T-helper 1 cell treated with Interleukin-12 subunit alpha and Interleukin-12 subunit beta and Interleukin-4 antibody, amounts not matched to agents 30 ng/mL and 1 ng/mL, for 36 hours (primary cell): ENCODE data around the gene UTP14C. TPM values are rescaled to one million over a fixed set of nuclear protein-coding genes. Genes with fewer than 3 reads are reported as not detected.
"Not testable (repeated sequence)": the region's sequence is repeated elsewhere in the genome, so short reads cannot be mapped to it uniquely, and the experiment has no call there.

ENCODE experiments used
- intact Hi-C: fragments of 100-400 bp; cut with micrococcal nuclease; formaldehyde crosslinking; loops from one replicate; pipeline ENCODE4 v1.15.1; 2024
- total RNA-seq: library from RNA; stranded (reverse); gene quantifications from 2 replicates; pipeline ENCODE4 v1.2.3, GENCODE V29; 2022

The UTP14C gene
- total RNA-seq, 1 donor from 2014 or later, result 14.4 TPM

DNA sequence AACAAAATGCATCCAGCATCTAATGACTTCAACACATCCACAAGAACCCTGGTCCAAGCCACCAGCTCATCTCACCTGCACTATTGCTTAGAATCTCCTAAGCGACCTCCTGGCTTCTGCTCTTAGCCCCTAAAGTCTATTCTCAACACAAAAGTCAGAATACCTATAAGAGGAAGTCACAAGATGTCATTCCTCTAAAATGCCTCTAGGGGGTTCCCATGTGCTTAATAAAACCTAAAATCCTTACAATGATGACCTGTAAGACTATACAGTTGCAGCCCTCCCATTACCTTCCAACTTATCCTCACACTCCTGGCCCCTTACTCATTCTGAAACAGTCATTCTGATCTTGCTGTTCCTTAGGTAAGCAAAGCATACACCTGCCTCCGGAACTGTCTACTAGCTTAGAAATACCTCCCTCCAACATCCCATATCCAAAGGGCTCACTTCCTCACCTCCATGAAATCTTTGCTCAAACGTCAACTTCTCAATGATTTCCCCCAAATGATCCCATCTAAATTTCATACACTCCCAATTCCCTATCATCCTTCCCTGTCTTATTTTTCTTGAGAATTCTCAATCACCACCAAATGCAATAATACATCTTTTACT, 23.3 kb upstream of the UTP14C start:
- intact Hi-C loops, result loop anchor here (1.0 to 2.0 kb wide), 5 partner anchors 11 to 449 kb away; partner anchors contain the start of genes ALG11 and VPS36

DNA sequence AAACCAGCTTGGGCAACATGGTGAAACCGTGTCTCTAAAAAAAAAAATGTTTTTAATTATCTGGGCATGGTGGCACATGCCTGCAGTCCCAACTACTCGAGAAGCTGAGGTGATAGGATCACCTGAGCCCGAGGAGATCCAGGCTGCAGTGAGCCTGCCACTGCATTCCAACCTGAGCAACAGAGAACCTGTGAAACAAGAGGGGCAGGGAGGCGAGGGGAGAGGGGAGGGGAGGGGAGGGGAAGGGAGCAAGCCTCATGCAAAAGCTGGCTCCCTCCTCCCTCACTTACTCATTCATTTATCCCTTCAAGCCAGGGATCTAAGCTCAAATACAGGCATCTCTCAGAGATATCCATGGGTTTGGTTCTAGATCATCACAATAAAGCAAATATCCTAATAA, 22.1 kb upstream of the UTP14C start:
- intact Hi-C loops, result no loop called here

DNA sequence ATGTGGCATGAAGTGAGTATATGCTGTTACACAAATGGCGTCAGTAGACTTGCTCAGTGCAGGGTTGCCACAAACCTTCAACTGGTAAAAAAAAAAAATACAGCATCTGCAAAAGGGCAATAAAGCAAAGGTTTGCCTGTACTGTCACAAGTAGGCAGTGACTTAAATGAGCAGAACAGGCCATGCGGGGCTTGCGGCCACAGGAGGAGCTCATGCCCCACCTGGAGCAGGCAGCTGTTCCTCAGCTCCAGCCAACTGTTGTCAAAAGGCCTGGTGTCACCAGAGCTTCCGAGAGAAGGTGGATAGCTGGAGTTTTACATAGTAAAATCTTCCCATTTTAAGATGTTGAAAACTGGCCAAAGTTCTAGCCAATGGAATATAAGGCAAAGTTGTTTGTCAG, 20.9 kb upstream of the UTP14C start:
- intact Hi-C loops, result no loop called here

DNA sequence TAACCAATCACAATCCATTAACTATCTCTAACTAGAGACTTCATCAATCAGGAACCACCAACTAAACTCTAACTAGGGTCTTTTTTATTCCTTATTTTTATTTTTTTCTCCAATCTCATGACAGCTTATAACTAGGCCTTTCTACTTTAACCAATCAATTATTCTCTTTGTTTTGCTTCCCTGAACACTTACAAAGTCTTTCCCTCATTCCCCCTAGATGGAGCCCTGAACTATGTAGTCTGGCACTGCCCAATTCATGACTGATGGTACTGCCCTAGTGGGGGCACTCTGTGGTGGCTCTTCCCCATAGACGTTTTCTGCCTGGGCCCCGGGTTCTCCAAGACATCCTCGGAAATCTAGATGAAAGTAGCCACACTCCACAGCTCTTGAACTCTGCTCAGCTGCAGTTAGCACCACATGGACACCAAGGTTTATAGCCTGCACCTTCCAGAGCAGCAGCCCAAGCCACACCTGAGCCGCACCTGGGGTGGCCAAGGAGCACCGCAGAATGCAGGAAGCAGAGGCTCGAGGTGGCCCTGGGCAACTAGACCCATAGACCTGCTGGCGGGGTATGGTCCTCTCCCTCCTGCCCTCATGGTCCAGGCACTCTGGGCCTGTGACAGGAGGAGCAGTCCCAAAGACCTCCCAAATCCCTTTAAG, 19.9 kb upstream of the UTP14C start:
- intact Hi-C loops, result no loop called here

DNA sequence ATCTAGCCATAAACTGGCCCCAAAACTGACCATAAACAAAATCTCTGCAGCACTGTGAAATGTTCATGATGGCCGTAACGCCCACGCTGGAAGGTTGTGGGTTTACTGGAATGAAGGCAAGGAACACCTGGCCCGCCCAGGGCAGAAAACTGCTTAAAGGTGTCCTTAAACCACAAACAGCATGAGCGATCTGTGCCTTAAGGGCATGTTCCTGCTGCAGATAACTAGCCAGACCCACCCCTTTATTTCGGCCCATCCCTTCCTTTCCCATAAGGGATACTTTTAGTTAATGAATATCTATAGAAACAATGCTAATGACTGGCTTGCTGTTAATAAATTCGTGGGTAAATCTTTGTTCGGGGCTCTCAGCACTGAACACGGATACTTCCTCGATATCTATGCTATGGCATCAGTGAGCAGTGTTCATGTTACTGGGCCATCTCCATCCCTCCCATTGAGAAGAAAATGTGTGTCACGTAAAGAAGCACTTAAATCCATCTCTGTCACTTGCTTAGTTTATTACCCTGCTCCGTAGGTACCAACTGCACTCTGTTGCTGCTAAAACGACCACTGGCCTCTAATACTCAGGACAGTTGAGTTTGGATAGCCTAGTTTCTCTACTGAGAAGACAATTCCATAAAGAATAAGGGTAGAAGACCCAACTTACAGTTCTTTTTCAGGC, 18.5 kb upstream of the UTP14C start:
- intact Hi-C loops, result no loop called here

DNA sequence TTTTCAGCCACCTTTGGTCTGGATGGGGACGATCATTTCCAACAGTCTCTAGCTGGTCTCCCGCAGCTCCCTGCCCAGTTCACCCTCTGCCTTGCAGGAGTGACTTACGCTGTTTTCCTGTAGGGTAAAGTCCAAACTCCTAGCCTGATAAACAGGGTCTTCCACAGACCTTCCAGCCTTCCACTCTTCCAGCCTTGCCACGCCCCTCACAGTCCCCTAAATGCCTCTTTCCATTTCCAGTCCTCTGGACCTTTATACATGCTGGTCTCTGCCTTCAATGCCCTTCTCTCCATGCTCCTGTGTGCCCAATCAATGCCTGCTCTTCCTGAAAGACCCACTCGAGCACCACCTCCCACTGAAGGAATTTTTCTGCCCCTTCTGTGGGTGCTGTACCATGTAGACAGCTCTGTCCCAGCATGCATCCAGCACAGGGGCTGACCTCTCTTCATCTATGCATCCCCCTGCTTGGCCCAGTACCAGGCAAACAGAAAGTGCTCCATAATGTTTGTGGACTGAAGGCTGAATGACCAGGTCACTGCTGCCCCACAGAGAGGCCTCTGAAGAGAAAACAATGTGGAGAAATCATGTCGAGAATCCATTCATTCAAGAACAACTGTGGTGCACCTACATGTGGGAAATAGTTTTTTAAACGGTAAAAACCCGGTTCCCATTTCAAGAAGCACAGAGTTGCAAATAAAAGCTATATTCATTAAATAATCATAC, 17.8 kb upstream of the UTP14C start:
- intact Hi-C loops, result no loop called here

DNA sequence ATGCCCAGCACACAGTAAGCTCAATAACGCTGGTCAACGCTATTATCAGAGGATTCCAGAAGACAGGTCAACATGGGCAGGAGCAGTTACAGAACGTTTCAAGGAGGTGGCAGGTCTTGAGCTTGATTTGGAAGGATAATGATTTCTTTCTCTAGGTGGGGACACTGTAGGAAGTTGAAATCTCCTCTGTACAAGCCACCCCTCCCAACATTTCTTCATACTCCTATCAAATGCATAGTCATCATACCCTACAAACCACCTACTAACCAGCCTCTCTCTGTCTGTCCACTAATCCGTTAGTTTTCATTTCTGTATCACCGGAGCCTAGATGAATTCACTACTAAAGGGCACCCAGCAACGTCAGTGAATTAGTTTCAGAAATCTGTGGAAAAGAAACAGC, 14.5 kb upstream of the UTP14C start:
- intact Hi-C loops, result no loop called here

DNA sequence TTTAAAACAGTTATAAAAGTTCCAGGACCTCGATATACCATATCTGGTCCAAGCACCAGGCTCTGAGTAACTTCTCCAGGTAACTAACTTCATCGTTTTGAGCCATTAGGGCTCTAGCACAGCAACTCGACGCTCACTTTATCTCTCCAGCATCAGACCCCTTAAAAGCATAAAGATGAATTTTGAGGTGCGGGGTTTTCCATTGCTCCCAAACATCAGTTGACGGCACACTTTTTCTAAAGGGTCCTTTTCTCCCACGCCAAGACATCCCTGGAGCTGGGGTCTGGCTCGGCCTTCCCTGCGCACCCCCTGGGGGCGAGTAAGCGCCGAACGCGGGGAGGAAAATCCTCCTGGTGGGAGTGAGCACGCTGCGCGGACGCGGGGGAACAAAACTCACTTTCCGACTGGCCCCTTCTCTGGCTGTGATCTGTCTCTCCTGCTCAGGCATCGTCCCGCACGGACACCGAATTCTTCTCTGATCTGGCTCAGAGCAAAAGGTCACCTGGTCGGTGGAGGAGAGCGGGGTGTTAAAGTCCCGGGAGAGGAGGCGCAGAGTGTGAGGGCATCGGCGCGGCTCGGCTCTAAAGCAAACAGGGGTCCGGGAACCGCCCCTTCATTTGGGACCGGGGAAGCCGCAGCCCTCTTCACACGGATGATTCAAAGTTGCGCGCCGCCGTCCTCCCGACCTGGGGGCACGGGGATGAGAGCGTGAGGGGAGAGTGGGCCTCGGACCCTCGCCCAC, 13.4 kb upstream of the UTP14C start, which contains the start of gene ATP7B:
Gene ATP7B (minus strand): TSS at position 561 of the 742 bp plus-strand sequence. CDS start 113 bp downstream, at position 448.
- intact Hi-C loops, result no loop called here

DNA sequence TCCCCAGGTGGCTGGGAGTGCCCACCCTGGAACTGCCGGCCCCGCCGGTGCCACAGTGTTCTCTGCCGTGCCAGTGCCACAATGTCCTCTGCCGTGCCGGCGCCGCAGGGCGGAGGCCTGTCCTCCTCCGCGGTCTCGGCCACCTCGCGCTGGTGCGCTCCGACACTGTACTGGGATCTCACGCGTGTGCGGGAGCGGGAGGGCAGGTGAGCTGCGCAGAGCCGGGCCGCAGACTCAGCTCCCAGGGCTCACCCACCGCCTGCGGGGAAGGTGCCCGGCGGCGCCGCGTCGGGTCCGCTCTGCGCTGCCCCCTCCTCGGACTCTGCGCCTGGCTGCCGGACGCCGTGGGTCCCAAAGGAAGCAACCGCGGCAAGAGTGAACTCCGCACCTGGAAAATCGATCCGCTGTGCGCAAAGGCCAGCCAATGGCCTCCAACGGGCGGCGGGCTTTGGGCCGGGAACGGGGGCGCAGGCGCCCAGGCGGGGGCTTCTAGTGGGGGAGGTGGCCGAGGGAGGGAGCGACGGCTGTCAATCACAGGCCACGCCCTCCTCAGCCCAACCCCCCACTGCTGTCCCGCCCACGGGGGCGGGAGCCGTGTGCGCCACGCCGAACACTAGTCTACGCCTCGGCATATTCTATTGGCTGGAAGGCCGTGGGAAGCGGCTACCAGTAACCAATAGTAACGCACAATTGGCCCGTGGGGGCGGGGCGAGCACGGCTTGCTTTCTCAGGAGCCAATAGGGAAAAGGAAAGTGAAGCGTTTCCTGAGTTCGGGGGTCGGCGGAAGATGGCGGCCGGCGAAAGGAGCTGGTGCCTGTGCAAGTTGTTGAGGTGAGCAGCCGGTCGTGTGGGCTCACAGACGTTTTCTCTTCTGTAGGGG, 12.6 kb upstream of the UTP14C start, which contains the start of gene ALG11:
Gene ALG11 (plus strand): TSS at position 767 of the 880 bp plus-strand sequence. CDS start 21 bp downstream, at position 788.
- intact Hi-C loops, result loop anchor here (1.0 to 2.0 kb wide), 14 partner anchors 11 to 1645 kb away; partner anchors contain the start of genes CKAP2, INTS6, NEK3 and SUGT1

DNA sequence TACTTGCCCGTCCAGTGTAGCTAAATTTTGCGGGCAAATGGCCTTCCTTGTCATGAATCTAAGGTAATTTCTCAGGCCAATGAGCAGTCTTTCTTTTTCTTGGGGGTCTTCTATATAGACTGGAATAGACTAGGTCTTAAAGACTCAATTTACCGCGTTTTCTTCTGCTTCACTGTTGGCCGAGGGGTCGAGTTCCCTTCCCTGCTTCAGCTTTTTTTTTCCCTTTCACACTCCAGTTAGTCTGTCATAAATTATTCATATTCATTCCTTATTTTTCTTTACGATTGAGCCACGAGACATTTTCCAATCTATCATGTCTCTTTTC, 12.0 kb upstream of the UTP14C start:
- intact Hi-C loops, result loop anchor here (1.0 to 2.0 kb wide), 14 partner anchors 11 to 1646 kb away; partner anchors contain the start of genes CKAP2, INTS6, NEK3 and SUGT1

DNA sequence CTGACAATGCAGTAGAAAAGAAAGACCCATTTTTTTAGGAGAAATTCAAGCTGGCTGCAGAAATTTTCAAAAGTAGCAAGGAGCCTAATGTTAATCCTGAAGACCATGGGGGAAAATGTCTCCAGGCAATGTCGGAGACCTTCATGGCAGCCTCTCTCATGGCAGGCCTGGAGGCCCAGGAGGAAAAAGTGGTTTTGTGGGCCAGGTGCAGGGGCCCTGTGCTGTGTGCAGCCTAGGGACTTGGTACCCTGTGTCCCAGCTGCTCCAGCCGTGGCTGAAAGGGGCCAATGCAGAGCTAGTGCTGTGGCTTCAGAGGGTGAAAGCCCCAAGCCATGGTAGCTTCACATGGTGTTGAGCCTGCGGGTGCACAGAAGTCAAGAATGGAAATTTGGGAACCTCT, 8.2 kb upstream of the UTP14C start:
- intact Hi-C loops, result no loop called here

DNA sequence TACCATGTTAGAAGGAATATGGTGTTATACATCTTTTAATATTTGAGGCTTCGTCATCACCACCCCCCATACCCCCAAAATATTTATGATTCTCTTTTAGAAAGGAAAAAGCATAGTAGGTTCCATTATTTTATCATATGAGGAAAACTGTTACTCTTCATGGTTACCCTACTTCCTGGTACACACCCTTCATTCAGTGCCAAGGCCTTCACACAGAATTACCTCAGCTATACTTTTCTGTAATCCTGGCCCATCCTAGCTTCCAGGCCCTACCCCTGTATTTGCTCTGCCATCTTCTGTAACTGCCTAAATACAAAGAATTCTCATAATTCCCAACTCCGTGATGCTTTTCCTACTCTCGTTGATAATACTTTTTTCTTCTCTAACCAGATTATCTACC, 4.3 kb upstream of the UTP14C start:
- intact Hi-C loops, result no loop called here

DNA sequence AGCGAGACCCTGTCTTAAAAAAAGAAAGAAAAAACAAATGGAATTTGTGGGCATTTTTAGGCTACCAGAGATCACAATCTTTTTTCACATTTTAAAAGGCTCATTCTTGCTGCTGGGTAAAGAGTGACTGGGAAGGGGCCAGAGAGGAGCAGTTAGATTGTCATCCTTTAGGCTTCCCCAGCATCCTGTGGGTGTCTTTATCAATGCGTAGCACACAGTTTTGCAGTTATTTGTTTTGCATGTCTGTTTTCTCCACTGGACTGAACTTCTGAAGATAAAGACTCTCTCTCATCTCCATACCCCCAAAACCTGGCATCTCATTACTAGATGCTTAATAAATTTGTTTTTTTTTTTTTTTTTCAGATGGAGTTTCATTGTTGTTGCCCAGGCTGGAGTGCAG, 2.1 kb upstream of the UTP14C start:
- intact Hi-C loops, result no loop called here

DNA sequence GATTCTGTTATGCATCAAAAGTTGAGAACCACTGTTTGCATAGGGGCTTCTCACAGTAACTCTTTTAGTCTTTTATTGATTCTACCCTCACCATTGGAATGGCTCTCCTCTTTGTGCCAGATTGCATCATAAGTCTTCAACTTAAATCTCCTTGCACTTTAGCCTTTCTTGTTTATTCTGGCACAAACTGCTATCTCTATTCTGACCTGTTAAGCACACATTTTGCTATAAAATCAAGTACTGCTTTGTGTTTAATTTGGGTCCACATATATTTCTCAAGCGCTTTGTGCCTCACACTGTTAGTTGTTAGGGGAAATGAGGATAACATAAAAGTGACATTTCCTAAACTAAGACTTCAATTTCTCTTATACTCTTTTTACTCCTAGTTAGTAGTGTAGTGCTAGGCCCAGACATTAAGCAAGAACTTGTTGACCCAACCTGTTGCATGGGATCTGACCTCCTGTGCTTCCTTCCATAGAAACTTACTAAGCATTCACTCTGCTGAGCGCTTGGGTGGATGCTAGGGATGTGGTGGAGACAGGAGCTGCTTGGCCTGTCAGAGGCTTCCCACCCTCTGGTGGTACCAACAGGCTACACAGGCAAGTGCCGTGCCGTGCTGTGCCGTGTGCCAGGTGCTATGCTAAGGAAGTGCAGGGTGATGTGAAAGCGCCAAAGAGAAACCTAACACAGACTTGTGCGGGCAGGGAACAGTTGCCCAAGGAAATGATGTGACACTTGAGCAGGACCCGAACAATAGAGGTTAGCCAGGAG, 1.2 kb downstream of the UTP14C start:
- intact Hi-C loops, result no loop called here

DNA sequence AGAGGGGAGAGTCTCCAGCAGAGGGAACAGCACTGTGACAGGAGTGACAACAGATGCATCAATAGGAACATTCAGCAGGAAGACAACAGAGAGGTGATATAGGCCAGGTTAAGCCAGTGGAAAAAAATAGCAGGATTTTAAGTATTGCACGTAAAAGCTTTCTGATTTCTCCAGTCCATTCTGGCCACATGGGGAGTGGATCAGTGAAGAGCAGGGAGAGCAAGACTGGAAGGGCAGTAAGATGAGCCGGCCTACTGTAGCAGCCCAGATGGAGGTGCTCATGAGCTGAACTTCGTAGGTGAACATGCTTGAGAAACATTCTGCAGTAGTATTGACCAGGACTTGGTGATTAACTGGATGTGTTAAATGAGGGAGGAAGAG, 1.7 kb downstream of the UTP14C start:
- intact Hi-C loops, result no loop called here

DNA sequence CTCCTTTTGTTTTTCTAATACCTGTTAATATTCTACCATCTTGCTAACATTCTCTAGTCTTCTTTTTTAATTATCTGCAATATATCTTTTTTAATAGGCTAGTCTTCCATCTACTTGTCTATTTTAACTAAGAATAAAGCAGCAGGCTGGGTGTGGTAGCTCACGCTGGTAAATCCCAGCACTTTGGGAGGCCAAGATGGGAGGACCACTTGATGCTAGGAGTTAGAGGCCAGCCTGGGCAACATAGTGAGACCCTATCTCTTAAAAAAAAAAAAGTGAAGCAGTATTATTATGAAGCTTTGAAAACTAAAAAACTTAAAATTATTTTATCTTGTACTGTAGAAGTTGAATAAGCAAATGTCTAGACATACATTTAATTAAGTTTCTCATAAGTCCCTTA, 3.3 kb downstream of the UTP14C start:
- intact Hi-C loops, result no loop called here

DNA sequence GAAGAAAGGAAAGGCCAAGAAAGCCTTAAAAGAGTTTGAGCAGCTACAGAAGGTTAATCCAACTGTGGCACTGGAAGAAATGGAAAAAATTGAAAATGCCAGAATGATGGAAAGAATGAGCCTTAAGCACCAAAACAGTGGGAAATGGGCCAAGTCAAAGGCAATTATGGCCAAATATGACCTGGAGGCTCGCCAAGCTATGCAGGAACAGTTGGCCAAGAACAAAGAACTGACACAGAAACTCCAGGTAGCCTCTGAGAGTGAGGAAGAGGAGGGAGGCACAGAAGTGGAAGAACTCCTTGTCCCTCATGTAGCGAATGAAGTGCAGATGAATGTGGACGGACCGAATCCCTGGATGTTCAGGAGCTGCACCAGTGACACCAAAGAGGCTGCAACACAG, 5.1 kb downstream of the UTP14C start:
- intact Hi-C loops, result no loop called here

DNA sequence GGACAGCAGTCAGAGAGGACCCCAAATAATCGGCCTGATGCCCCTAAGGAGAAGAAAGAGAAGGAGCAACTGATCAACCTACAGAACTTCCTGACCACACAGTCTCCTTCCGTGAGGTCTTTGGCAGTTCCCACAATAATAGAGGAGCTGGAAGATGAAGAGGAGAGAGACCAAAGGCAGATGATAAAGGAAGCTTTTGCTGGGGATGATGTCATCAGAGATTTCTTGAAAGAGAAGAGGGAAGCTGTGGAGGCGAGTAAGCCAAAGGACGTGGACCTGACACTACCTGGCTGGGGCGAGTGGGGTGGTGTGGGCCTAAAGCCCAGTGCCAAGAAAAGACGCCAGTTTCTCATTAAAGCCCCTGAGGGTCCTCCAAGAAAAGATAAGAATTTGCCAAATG, 5.9 kb downstream of the UTP14C start:
- intact Hi-C loops, result not testable (repeated sequence)

DNA sequence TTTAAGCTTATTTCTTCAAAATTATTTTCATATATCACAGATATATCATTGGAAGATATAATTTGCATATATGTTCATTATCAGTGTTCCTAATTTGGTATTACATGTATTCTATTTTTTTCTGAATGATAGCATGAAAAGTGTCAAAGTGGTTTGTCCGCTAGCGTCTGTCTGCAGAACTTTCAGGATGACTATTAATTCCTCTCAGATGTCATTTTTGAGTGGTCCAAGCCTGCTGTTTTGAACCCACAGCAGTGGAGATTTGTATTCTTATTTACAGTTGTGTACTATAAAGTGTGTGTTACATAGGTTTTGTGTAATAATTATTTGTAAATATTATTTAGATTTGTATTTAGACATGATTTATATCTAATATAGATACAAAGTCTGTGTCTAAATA, 8.5 kb downstream of the UTP14C start:
- intact Hi-C loops, result no loop called here
